Activated T-cell treated with anti-CD3 and anti-CD28 coated beads, Interleukin-2, amount 50 U/mL, for 24 hours (primary cell): ENCODE results near the gene INSRR.

ENCODE experiments used
- DNase-seq: peaks from one replicate; pipeline ENCODE4 v3.0.0-alpha.2; 2020
- H3K27ac Mint-ChIP-seq: 2 replicates; pipeline ENCODE4 v1.8.0; 2020; ENCODE audit warnings: mild to moderate bottlenecking, mixed read lengths
- H3K27me3 Mint-ChIP-seq: 2 replicates; pipeline ENCODE4 v1.8.0; 2020; ENCODE audit warnings: mixed read lengths
- H3K36me3 Mint-ChIP-seq: 2 replicates; pipeline ENCODE4 v1.8.0; 2020; ENCODE audit warnings: low read depth, mixed read lengths
- H3K4me1 Mint-ChIP-seq: 2 replicates; pipeline ENCODE4 v1.8.0; 2020; ENCODE audit warnings: low read depth, mixed read lengths
- H3K4me3 Mint-ChIP-seq: 2 replicates; pipeline ENCODE4 v1.8.0; 2020; ENCODE audit warnings: mild to moderate bottlenecking, moderate library complexity, mixed read lengths
- H3K9me3 Mint-ChIP-seq: 2 replicates; pipeline ENCODE4 v1.8.0; 2020; ENCODE audit warnings: mixed read lengths

The INSRR gene

DNA sequence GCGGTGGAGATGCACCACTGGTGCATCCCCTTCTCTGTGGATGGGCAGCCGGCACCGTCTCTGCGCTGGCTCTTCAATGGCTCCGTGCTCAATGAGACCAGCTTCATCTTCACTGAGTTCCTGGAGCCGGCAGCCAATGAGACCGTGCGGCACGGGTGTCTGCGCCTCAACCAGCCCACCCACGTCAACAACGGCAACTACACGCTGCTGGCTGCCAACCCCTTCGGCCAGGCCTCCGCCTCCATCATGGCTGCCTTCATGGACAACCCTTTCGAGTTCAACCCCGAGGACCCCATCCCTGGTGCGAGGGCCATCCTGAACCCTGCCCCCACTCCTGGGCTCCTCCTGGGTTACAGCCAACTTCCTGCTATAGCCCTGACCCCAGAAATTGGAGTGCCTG, 14.7 kb upstream of the INSRR start:
- no peaks in the 10 kb centered on the region for H3K36me3 Mint-ChIP-seq
- H3K4me3 Mint-ChIP-seq = no peak overlapping the region
- H3K27ac Mint-ChIP-seq = no peak overlapping the region
- no peak for DNase-seq
- H3K27me3 Mint-ChIP-seq = peaks cover 3% of the 10 kb centered on the region
- peaks cover 12% of the 10 kb centered on the region for H3K4me1 Mint-ChIP-seq
- H3K9me3 Mint-ChIP-seq = no peaks in the 10 kb centered on the region

GRCh38 chr1:156869455-156869854, 10.5 kb upstream of the INSRR start:
- peaks cover 17% of the 10 kb centered on the region for H3K27me3 Mint-ChIP-seq
- H3K4me1 Mint-ChIP-seq = peaks cover 27% of the 10 kb centered on the region
- no peak overlapping the region for H3K27ac Mint-ChIP-seq
- H3K9me3 Mint-ChIP-seq = no peaks in the 10 kb centered on the region
- no peak for DNase-seq
- H3K36me3 Mint-ChIP-seq = no peaks in the 10 kb centered on the region
- H3K4me3 Mint-ChIP-seq = no peak overlapping the region

- Mint-ChIP-seq H3K27me3 (peaks cover 28% of the 10 kb centered on the region), H3K36me3 (no peaks in the 10 kb centered on the region), H3K4me3 (no peak overlapping the region), H3K27ac (no peak overlapping the region), H3K4me1 (peaks cover 33% of the 10 kb centered on the region), H3K9me3 (no peaks in the 10 kb centered on the region)
- DNase-seq = no peak
Observed at GRCh38 chr1:156868341-156868740, 9.4 kb upstream of the INSRR start.

DNA sequence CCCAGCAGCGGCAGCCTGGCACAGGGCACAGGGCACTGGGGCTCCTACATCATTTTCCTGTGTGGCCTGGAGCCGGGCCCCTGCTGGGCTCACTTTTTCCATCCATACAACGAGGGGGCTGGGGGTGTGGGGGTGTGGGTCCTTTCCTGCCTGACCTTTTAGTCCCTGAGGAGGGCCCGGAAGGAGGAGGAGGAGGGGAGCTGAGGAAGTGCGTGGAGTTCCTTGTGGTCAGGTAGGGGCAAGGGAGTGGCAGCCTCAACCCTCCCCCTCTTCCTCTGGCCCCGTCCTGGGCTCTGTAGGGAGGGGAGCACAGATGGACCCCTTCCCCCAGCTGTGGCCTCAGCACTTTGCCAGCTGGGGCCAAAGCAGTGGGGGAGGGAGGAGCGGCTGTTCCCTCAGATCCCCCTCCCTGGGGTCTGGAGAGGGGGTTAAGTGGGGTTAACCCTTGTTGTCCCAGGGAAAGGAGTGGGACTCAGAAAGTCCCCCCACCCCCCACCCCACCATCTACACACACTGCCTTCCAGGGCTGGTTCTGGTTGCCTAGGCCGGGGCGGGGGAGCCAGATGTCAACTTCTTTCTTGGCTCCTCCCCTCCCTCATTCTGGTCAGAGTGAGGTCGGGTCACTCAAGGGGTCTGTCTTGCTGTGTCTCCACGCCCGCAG, 7.5 kb upstream of the INSRR start:
- DNase-seq = no peak
- no peaks in the 10 kb centered on the region for H3K9me3 Mint-ChIP-seq
- peak overlapping the region; percentile 23 for H3K27ac Mint-ChIP-seq
- no peak overlapping the region for H3K4me3 Mint-ChIP-seq
- H3K36me3 Mint-ChIP-seq = no peaks in the 10 kb centered on the region
- peaks cover 45% of the 10 kb centered on the region for H3K4me1 Mint-ChIP-seq
- peaks cover 47% of the 10 kb centered on the region for H3K27me3 Mint-ChIP-seq

- H3K4me3 Mint-ChIP-seq = no peak overlapping the region
- peaks cover 44% of the 10 kb centered on the region for H3K4me1 Mint-ChIP-seq
- no peak for DNase-seq
- no peaks in the 10 kb centered on the region for H3K9me3 Mint-ChIP-seq
- peaks cover 51% of the 10 kb centered on the region for H3K27me3 Mint-ChIP-seq
- peak overlapping the region; percentile 23 for H3K27ac Mint-ChIP-seq
- no peaks in the 10 kb centered on the region for H3K36me3 Mint-ChIP-seq
Observed at GRCh38 chr1:156865865-156866248, 6.9 kb upstream of the INSRR start.

DNA sequence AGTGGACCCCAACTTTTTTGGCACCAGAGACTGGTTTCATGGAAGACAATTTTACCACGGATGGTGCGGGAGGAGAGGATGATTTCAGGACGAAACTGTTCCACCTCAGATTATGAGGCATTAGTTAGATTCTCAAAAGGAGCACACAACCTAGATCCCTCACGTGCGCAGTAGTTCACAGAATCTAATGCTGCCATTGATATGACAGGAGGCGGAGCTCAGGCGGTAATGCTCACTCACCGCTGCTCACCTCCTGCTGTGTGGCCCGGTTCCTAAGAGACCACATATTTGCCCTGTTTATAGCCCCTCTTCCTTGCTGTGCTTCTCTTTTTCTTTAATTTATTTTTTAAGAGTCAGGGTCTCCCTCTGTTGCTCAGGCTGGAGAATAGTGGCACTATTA, 6.3 kb upstream of the INSRR start:
- no peak for DNase-seq
- peaks cover 53% of the 10 kb centered on the region for H3K27me3 Mint-ChIP-seq
- H3K4me1 Mint-ChIP-seq = peaks cover 40% of the 10 kb centered on the region
- no peak overlapping the region for H3K4me3 Mint-ChIP-seq
- no peaks in the 10 kb centered on the region for H3K36me3 Mint-ChIP-seq
- H3K27ac Mint-ChIP-seq = no peak overlapping the region
- H3K9me3 Mint-ChIP-seq = no peaks in the 10 kb centered on the region

GRCh38 chr1:156864796-156865195, 5.9 kb upstream of the INSRR start:
- no peak for DNase-seq
- H3K9me3 Mint-ChIP-seq = no peaks in the 10 kb centered on the region
- H3K36me3 Mint-ChIP-seq = no peaks in the 10 kb centered on the region
- no peak overlapping the region for H3K27ac Mint-ChIP-seq
- H3K4me1 Mint-ChIP-seq = peaks cover 42% of the 10 kb centered on the region
- peaks cover 57% of the 10 kb centered on the region for H3K27me3 Mint-ChIP-seq
- no peak overlapping the region for H3K4me3 Mint-ChIP-seq

DNA sequence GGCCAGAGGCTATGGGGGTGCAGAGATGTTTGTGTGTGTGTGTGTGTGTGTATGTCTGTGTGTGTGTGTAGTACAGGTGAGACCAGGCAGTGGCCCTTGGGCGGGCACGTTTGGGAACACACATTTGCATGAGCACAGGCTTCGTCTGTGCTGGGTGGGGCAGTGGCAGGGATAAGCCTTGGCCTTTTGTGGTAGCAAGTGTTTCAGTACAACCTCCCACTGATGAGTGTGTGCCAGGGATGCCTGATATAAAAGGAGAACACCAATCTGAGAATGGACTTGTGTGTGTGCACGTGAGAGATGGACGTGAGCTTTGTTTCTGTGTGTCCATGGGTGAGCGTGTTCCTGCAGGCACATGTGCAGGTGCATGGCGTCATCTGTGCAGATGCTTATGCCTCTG, 4.7 kb upstream of the INSRR start:
- peak overlapping the region; percentile 3 for H3K27ac Mint-ChIP-seq
- H3K4me1 Mint-ChIP-seq = peaks cover 49% of the 10 kb centered on the region
- H3K4me3 Mint-ChIP-seq = no peak overlapping the region
- no peak for DNase-seq
- H3K36me3 Mint-ChIP-seq = no peaks in the 10 kb centered on the region
- peaks cover 67% of the 10 kb centered on the region for H3K27me3 Mint-ChIP-seq
- H3K9me3 Mint-ChIP-seq = no peaks in the 10 kb centered on the region

- H3K36me3 Mint-ChIP-seq = no peaks in the 10 kb centered on the region
- H3K4me1 Mint-ChIP-seq = peaks cover 51% of the 10 kb centered on the region
- H3K9me3 Mint-ChIP-seq = no peaks in the 10 kb centered on the region
- DNase-seq = no peak
- H3K27me3 Mint-ChIP-seq = peaks cover 72% of the 10 kb centered on the region
- no peak overlapping the region for H3K4me3 Mint-ChIP-seq
- H3K27ac Mint-ChIP-seq = peak overlapping the region; percentile 3
Observed at GRCh38 chr1:156862997-156863599, 4.2 kb upstream of the INSRR start.

- H3K4me1 Mint-ChIP-seq = peaks cover 51% of the 10 kb centered on the region
- H3K4me3 Mint-ChIP-seq = no peak overlapping the region
- no peaks in the 10 kb centered on the region for H3K9me3 Mint-ChIP-seq
- H3K27me3 Mint-ChIP-seq = peaks cover 77% of the 10 kb centered on the region
- no peak for DNase-seq
- H3K27ac Mint-ChIP-seq = no peak overlapping the region
- no peaks in the 10 kb centered on the region for H3K36me3 Mint-ChIP-seq
Observed at GRCh38 chr1:156862584-156862983, 3.7 kb upstream of the INSRR start.

GRCh38 chr1:156860628-156861423, 1.9 kb upstream of the INSRR start, which contains the start of gene NTRK1:
Gene NTRK1 (plus strand): TSS chr1:156860865. CDS start chr1:156860935, 70 bp downstream.
- Mint-ChIP-seq H3K4me3 (peak within 1 kb of the TSS; percentile 58), H3K9me3 (no peaks in the 10 kb centered on the region), H3K27ac (peak within 1 kb of the TSS; percentile 1), H3K36me3 (no peaks in the 10 kb centered on the region), H3K27me3 (peaks cover 76% of the 10 kb centered on the region), H3K4me1 (peaks cover 40% of the 10 kb centered on the region)
- peak; percentile 72 for DNase-seq

- Mint-ChIP-seq H3K4me3 (peak overlapping the region; percentile 58), H3K27ac (peak overlapping the region; percentile 1), H3K36me3 (no peaks in the 10 kb centered on the region), H3K27me3 (peaks cover 71% of the 10 kb centered on the region), H3K9me3 (no peaks in the 10 kb centered on the region), H3K4me1 (peaks cover 35% of the 10 kb centered on the region)
- peak; percentile 81 for DNase-seq
Observed at GRCh38 chr1:156860113-156860627, 1.3 kb upstream of the INSRR start.

GRCh38 chr1:156859523-156860112, 701 bp upstream of the INSRR start:
- H3K4me1 Mint-ChIP-seq = peaks cover 35% of the 10 kb centered on the region
- peaks cover 65% of the 10 kb centered on the region for H3K27me3 Mint-ChIP-seq
- H3K36me3 Mint-ChIP-seq = no peaks in the 10 kb centered on the region
- no peak overlapping the region for H3K27ac Mint-ChIP-seq
- no peaks in the 10 kb centered on the region for H3K9me3 Mint-ChIP-seq
- DNase-seq = peak; percentile 60
- peak overlapping the region; percentile 58 for H3K4me3 Mint-ChIP-seq

- Mint-ChIP-seq H3K4me1 (peaks cover 32% of the 10 kb centered on the region), H3K9me3 (no peaks in the 10 kb centered on the region), H3K27me3 (peaks cover 55% of the 10 kb centered on the region), H3K4me3 (no peak overlapping the region), H3K27ac (no peak overlapping the region), H3K36me3 (no peaks in the 10 kb centered on the region)
- DNase-seq = no peak
Observed at GRCh38 chr1:156858555-156858956, 361 bp downstream of the INSRR start.
